Endothelial cell of umbilical vein (primary cell): ENCODE measurements around the gene ZMIZ1. TPM values are rescaled to one million over a fixed set of nuclear protein-coding genes. Genes with fewer than 3 reads are reported as not detected.

ENCODE experiments used
- BruUV-seq: library from RNA; stranded (reverse); fragments of 400-500 nt; replicated peaks from 2 replicates; lab custom pipeline; 2021; lab: Mats Ljungman, UMichigan
- CTCF ChIA-PET: fragments of 300-600, 350-600 bp; sonication (Branson Sonifier 250); formaldehyde crosslinking; loops from one replicate; lab custom pipeline; 2021; ENCODE audit warnings: antibody characterized with exemption, inconsistent platforms; lab: Charles Lee
- POLR2A ChIA-PET: fragments of 300-600, 350-600 bp; sonication (Branson Sonifier 250); formaldehyde crosslinking; loops from one replicate; lab custom pipeline; 2021; ENCODE audit warnings: antibody characterized with exemption, inconsistent platforms; lab: Charles Lee
- DNase-seq: peaks from one replicate; pipeline ENCODE4 v3.0.0-alpha.2; 2011; ENCODE audit warnings: low read depth, low spot score
- FAIRE-seq: peaks from 2 replicates; lab custom pipeline; 2011; peaks lifted over from hg19 to GRCh38; lab: Jason Lieb, UNC
- H2AFZ ChIP-seq: 2 replicates; pipeline ENCODE4 v1.6.0; 2012; ENCODE audit warnings: low read depth, low read length, control low read depth, inconsistent platforms
- H3K27ac ChIP-seq: 2 replicates; pipeline ENCODE4 v1.5.1; 2011; ENCODE audit warnings: low read depth, mild to moderate bottlenecking, control low read depth, low read length, moderate library complexity; ENCODE audit not compliant: insufficient read depth
- H3K27me3 ChIP-seq, 2 experiments: 2 replicates each; pipeline versions ENCODE4 v1.6.0 to v1.6.1; 2011; ENCODE audit warnings: low read length in 2 of 2, mixed read lengths in 1 of 2; ENCODE audit not compliant: control insufficient read depth in 2 of 2, insufficient read depth in 2 of 2
- H3K36me3 ChIP-seq, 2 experiments: 2 replicates in 1 of 2; 3 replicates in 1 of 2; pipeline ENCODE4 v1.5.1; 2011; ENCODE audit warnings: low read length in 2 of 2, mild to moderate bottlenecking in 1 of 2, moderate library complexity in 1 of 2; ENCODE audit not compliant: control insufficient read depth in 2 of 2, insufficient read depth in 2 of 2; ENCODE audit errors: extremely low read depth in 1 of 2
- H3K4me1 ChIP-seq: 3 replicates; pipeline ENCODE4 v1.5.1; 2011; ENCODE audit warnings: mild to moderate bottlenecking, low read length; ENCODE audit not compliant: control insufficient read depth, insufficient read depth; ENCODE audit errors: extremely low read depth
- H3K4me2 ChIP-seq: 2 replicates; pipeline ENCODE4 v1.6.1; 2011; ENCODE audit warnings: low read length, control low read depth, mixed read lengths; ENCODE audit not compliant: insufficient read depth
- H3K4me3 ChIP-seq, 3 experiments: fragments of 200-600 bp in 1 of 3; sonication (generic), shearing (Covaris generic) in 1 of 3; replicated peaks in 1 of 3; 2 replicates each; pipeline ENCODE4 v1.5.1; 2011 to 2016; ENCODE audit warnings: control low read depth in 3 of 3, low read length in 3 of 3, mild to moderate bottlenecking in 2 of 3, inconsistent platforms in 1 of 3, low read depth in 1 of 3, moderate library complexity in 1 of 3; ENCODE audit not compliant: insufficient read depth in 1 of 3
- H3K79me2 ChIP-seq: 2 replicates; pipeline ENCODE4 v1.6.0; 2012; ENCODE audit warnings: low read length, inconsistent platforms; ENCODE audit not compliant: control insufficient read depth, insufficient read depth
- H3K9ac ChIP-seq: replicated peaks from 2 replicates; pipeline ENCODE3; 2011; ENCODE audit warnings: low read length, control low read depth; ENCODE audit not compliant: insufficient read depth; ENCODE audit errors: extremely low read depth
- H3K9me1 ChIP-seq: replicated peaks from 3 replicates; pipeline ENCODE4 v1.6.0; 2011; ENCODE audit warnings: mild to moderate bottlenecking, low read length; ENCODE audit not compliant: control insufficient read depth, insufficient read depth; ENCODE audit errors: extremely low read depth
- H3K9me3 ChIP-seq: replicated peaks from 2 replicates; pipeline ENCODE4 v1.5.1; 2012; ENCODE audit warnings: low read length, inconsistent platforms; ENCODE audit not compliant: control insufficient read depth, insufficient read depth
- H4K20me1 ChIP-seq: replicated peaks from 2 replicates; pipeline ENCODE3; 2011; ENCODE audit warnings: mild to moderate bottlenecking, low read length; ENCODE audit not compliant: control insufficient read depth, insufficient read depth; ENCODE audit errors: extremely low read depth
- EZH2 ChIP-seq: IDR thresholded peaks from 2 replicates; pipeline ENCODE4 v1.6.1; 2012; ENCODE audit warnings: borderline replicate concordance, low read depth, mild to moderate bottlenecking, moderate library complexity, low read length, inconsistent platforms; ENCODE audit not compliant: severe bottlenecking
- FOS ChIP-seq: IDR thresholded peaks from 2 replicates; pipeline ENCODE4 v1.6.1; 2011; ENCODE audit warnings: mild to moderate bottlenecking, low read length, moderate library complexity, borderline replicate concordance; ENCODE audit not compliant: insufficient read depth
- GATA2 ChIP-seq: IDR thresholded peaks from 2 replicates; pipeline ENCODE4 v1.7.0; 2011; ENCODE audit warnings: low read depth, mild to moderate bottlenecking, moderate library complexity, mixed read lengths, low read length; ENCODE audit not compliant: insufficient read length, insufficient read depth
- JUN ChIP-seq: IDR thresholded peaks from 2 replicates; pipeline ENCODE4 v1.6.1; 2011; ENCODE audit warnings: borderline replicate concordance, low read depth; ENCODE audit not compliant: insufficient read length, insufficient read depth
- MAX ChIP-seq: IDR thresholded peaks from 2 replicates; pipeline ENCODE4 v1.6.1; 2011; ENCODE audit not compliant: insufficient read depth, insufficient read length
- MYC ChIP-seq: IDR thresholded peaks from one replicate; pipeline ENCODE4 v1.6.1; 2011; ENCODE audit warnings: mild to moderate bottlenecking, low read depth, low read length
- POLR2A ChIP-seq: IDR thresholded peaks from 2 replicates; pipeline ENCODE4 v1.6.1; 2012; ENCODE audit warnings: low read depth, mild to moderate bottlenecking, control low read depth, low read length
- POLR2AphosphoS5 ChIP-seq: IDR thresholded peaks from 2 replicates; pipeline ENCODE4 v1.6.1; 2012; ENCODE audit warnings: low read depth, mild to moderate bottlenecking, control low read depth, low read length, moderate library complexity; ENCODE audit not compliant: insufficient read depth
- dilution Hi-C: fragments of 300-500 bp; cut with MboI; formaldehyde crosslinking; loops from one replicate; pipeline ENCODE4 v1.15.0; 2019; ENCODE audit warnings: low sequenced_read_pairs; ENCODE audit not compliant: extremely low pct_ligation_motif_present
- intact Hi-C: fragments of 100-400 bp; cut with micrococcal nuclease; formaldehyde crosslinking; loops from one replicate; pipeline ENCODE4 v1.10.0; 2022
- polyA plus RNA-seq, 4 experiments: library from polyadenylated mRNA; depleted of rRNA in 3 of 4; stranded (reverse) in 3 of 4; unstranded in 1 of 4; fragments of >200 nt; gene quantifications; 2 replicates each; pipeline versions ENCODE4 v1.2.1 to v1.2.3, GENCODE V29; 2011 to 2012; ENCODE audit warnings: missing spikeins in 1 of 4
- total RNA-seq: library from RNA; stranded (reverse); gene quantifications from 2 replicates; pipeline ENCODE4 v1.2.3, GENCODE V29; 2021
- TF ChIP-seq, protein P1 (sequence below), 2 donors: IDR thresholded peaks; 1 replicate in 1 of 2; 2 replicates in 1 of 2; pipeline ENCODE4 v1.5.1; 2011; ENCODE audit warnings: low read length in 2 of 2, mild to moderate bottlenecking in 2 of 2, moderate library complexity in 2 of 2, control low read depth in 1 of 2, inconsistent platforms in 1 of 2, low read depth in 1 of 2; ENCODE audit not compliant: insufficient read depth in 1 of 2; ENCODE audit errors: extremely low read depth in 1 of 2

Gene ZMIZ1
- total and polyA plus RNA-seq, 2 donors (not counting 3 experiments of a cell fraction or from before 2014, with no cell fraction given) = 12.5 to 46.7 TPM

- no peak overlapping the region for H2AFZ ChIP-seq
- H3K27me3 ChIP-seq = no peaks in the 10 kb centered on the region
- TF ChIP-seq MAX (no peak), GATA2 (no peak), JUN (no peak), EZH2 (no peak), FOS (no peak), POLR2AphosphoS5 (no peak), MYC (no peak), POLR2A (no peak)
- TF ChIP-seq, protein P1, sequence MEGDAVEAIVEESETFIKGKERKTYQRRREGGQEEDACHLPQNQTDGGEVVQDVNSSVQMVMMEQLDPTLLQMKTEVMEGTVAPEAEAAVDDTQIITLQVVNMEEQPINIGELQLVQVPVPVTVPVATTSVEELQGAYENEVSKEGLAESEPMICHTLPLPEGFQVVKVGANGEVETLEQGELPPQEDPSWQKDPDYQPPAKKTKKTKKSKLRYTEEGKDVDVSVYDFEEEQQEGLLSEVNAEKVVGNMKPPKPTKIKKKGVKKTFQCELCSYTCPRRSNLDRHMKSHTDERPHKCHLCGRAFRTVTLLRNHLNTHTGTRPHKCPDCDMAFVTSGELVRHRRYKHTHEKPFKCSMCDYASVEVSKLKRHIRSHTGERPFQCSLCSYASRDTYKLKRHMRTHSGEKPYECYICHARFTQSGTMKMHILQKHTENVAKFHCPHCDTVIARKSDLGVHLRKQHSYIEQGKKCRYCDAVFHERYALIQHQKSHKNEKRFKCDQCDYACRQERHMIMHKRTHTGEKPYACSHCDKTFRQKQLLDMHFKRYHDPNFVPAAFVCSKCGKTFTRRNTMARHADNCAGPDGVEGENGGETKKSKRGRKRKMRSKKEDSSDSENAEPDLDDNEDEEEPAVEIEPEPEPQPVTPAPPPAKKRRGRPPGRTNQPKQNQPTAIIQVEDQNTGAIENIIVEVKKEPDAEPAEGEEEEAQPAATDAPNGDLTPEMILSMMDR (IDR thresholded peaks at IDR 0.05; ENCODE audit: extremely low read depth in 1 of 2, insufficient read depth in 1 of 2, low read depth in 1 of 2, low read length in 2 of 2) = no peak
- ChIA-PET CTCF (interaction anchor here (0.7 to 5.1 kb wide), 10 partner anchors 12 to 68 kb away, joined by 3 to 44 read pairs (median 4); no protein-coding TSS in a partner anchor), POLR2A (interaction anchor here (0.6 kb wide), 1 partner anchor 668 kb away, joined by 3 read pairs; no protein-coding TSS in a partner anchor)
- no peaks in the 10 kb centered on the region for H3K9me1 ChIP-seq
- peaks cover 8% of the 10 kb centered on the region for H3K79me2 ChIP-seq
- dilution Hi-C loops (no loop called here), intact Hi-C loops (loop anchor here (2.0 kb wide), 1 partner anchor 42 kb away; no protein-coding TSS in a partner anchor)
- peak overlapping the region; percentile 21 for H3K27ac ChIP-seq
- no peaks in the 10 kb centered on the region for H3K9me3 ChIP-seq
- H3K4me3 ChIP-seq = no peak overlapping the region
- H4K20me1 ChIP-seq = no peaks in the 10 kb centered on the region
- H3K36me3 ChIP-seq = peaks cover 0 to 31% of the 10 kb centered on the region in 2 experiments
- no TSS peak for BruUV-seq
- DNase-seq (no peak), FAIRE-seq (no peak)
- no peak overlapping the region for H3K9ac ChIP-seq
- peaks cover 49% of the 10 kb centered on the region for H3K4me1 ChIP-seq
- H3K4me2 ChIP-seq = no peak overlapping the region
Observed at GRCh38 chr10:79126351-79127080, 57.8 kb downstream of the ZMIZ1 start.
